HG02798 (cell line): ENCODE data around the gene NFYC.
A peak's percentile ranks its signal among the peaks of the same experiment; 100 is the strongest.

Experiments used
- ATAC-seq: cut with Tn5 transposase; IDR thresholded peaks from one replicate; pipeline ENCODE4 v1.9.1; 2021; ENCODE audit warnings: mild to moderate bottlenecking; ENCODE audit not compliant: unreplicated experiment, poor library complexity

The NFYC gene

GRCh38 chr1:40756523-40756922 is 65.0 kb downstream of the NFYC start:
- no peak for ATAC-seq

GRCh38 chr1:40757084-40757483 is 65.6 kb downstream of the NFYC start:
- ATAC-seq: no peak

- ATAC-seq: no peak
Observed at GRCh38 chr1:40758004-40758403, 66.5 kb downstream of the NFYC start.

- ATAC-seq: no peak
Observed at GRCh38 chr1:40758578-40759343, 67.3 kb downstream of the NFYC start.

- no peak for ATAC-seq
Observed at GRCh38 chr1:40760984-40761383, 69.5 kb downstream of the NFYC start.

- peak; percentile 62 for ATAC-seq
Observed at GRCh38 chr1:40762144-40762923, 70.8 kb downstream of the NFYC start.

GRCh38 chr1:40763742-40764532 is 72.4 kb downstream of the NFYC start:
- ATAC-seq: no peak

- ATAC-seq: no peak
Observed at GRCh38 chr1:40764981-40765380, 73.5 kb downstream of the NFYC start.

- no peak for ATAC-seq
Observed at GRCh38 chr1:40766017-40766416, 74.5 kb downstream of the NFYC start.

GRCh38 chr1:40766560-40766959 is 75.1 kb downstream of the NFYC start:
- ATAC-seq: no peak

GRCh38 chr1:40768146-40768990 is 76.9 kb downstream of the NFYC start:
- no peak for ATAC-seq

- no peak for ATAC-seq
Observed at GRCh38 chr1:40769815-40770214, 78.3 kb downstream of the NFYC start.

GRCh38 chr1:40770296-40771070 is 79.0 kb downstream of the NFYC start:
- ATAC-seq: no peak

GRCh38 chr1:40772146-40772955 is 80.8 kb downstream of the NFYC start:
- no peak for ATAC-seq

GRCh38 chr1:40773748-40774265 is 82.3 kb downstream of the NFYC start:
- ATAC-seq: no peak

- ATAC-seq: no peak
Observed at GRCh38 chr1:40774266-40774998, 82.9 kb downstream of the NFYC start.

- no peak for ATAC-seq
Observed at GRCh38 chr1:40776236-40777072, 85.0 kb downstream of the NFYC start.
